Fibroblast of peridontal ligament (primary cell): Measurements from ENCODE around the gene DNAJA4.

Experiments used
- DNase-seq: peaks from one replicate; pipeline ENCODE4 v3.0.0-alpha.2; 2010; ENCODE audit errors: extremely low read depth

DNAJA4 gene

DNA sequence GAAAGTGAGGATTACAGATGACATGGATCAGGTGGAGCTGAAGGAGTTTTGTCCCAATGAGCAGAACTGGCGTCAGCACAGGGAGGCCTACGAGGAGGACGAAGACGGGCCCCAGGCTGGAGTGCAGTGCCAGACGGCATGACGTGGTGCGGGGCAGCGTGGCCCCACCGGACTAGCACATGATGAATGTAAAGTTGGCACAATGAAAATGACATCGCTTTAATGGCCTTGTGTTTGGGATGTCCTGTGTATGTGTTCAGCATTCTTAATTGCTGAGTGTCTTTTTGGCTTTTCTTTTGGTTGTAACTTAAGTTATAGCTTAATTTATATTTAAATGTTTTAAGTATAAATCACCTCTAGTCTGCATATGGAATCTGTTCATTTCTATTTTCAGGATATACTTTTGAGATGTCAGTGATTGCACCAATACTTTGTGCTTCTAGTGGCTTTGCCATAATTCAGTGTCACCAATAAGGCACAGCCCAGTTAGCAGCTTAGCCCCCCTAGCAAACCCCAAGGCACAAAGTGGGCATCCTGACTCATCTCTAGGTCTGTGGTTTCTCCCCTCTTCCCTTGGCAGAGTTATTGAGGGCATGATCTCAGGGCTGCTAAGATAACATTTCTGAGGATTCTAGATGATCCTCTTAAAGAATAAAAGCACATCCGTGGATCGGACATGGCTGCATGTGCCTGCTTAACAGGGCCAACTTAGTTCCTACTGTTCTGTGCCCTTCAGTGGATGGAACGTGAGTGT lies 16.1 kb downstream of the DNAJA4 start:
- DNase-seq, result peak; percentile 27

DNA sequence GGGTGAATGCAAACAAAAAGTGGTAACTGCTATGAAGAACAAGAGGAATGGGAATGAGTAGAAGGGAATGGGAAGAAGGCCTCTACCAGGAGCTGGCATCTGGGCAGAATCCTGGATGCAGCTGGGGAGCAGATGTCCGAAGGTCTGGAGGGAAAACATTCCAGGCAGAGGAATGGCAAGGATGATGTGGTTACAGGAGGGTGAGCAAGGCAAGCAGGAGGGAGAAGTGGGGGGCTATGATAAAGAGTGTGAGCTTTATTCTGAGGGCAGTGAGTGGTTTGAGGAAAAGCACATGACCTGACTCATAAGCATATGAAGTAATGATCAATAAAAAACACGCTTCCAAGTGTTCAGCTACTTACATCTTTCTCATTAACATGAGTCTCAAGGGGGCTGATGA lies 18.0 kb downstream of the DNAJA4 start:
- peak; percentile 86 for DNase-seq

GRCh38 chr15:78284758-78285157 lies 20.4 kb downstream of the DNAJA4 start:
- DNase-seq, result no peak

DNA sequence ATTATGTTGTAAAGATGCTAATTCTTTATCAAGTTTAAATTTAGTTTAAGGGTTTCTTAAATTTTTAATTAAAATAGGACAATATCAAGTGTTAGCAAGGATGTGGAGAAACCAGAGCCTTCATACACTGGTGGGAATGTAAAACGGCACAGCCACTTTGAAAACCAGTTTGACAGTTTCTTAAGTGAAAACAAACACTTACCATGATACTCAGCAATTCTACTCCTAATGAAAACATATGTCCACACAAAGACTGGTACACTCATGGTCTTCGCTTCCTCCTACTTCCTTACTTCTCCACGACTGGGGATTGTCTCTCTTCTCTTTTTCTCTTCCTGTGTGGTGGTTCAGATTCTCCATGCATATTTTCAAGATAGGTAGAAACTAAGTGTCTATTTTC lies 25.9 kb downstream of the DNAJA4 start:
- no peak for DNase-seq

GRCh38 chr15:78291052-78291451 lies 26.7 kb downstream of the DNAJA4 start:
- no peak for DNase-seq

- DNase-seq, result no peak
Measured at GRCh38 chr15:78291698-78292097, 27.3 kb downstream of the DNAJA4 start.

- DNase-seq, result no peak
Measured at GRCh38 chr15:78292219-78292618, 27.9 kb downstream of the DNAJA4 start.

DNA sequence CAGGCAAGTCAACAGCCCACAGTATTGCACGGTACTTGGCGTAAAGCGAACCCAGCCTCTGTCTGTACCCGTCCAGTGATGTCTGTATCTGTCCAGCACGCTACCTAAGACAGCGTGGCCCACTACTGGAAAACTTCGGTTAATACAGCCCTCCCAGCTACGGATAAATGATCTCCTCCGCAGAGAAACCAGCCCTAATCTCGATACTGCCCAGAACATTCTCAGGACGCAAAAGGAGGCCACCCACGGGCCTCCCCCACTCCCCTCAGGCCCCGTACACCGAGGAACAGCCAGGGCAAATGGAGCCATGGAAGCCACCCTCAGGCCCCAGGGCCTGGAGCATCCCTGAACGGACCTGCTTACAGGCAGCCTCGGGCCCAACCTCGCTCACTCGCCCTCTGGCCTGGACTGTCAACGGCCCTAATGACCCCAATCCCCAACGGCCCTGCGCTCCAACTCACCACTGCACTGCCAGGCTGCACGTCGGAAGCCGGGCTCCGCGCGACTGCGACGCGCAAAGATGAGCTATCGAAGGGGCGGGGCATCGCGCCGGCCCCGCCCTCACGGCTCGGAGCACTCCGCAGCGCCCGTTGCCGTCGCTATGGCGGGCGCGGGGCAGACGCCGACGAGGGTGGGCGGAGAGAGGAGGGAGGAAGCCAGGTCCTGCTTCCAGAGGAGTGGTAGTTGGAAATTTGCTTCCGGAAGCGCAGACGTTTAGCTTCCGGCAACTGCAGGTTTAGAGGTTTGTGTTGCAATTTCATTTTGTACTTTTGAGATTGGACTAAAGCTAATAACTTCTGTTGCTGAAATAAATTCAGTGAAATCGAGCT lies 35.0 kb downstream of the DNAJA4 start, which contains the start of gene SKIC8:
SKIC8 (minus strand) TSS at position 509 of the 830 bp plus-strand sequence. CDS start 3,923 bp downstream, outside the sequence.
- DNase-seq, result peak; percentile 86

DNA sequence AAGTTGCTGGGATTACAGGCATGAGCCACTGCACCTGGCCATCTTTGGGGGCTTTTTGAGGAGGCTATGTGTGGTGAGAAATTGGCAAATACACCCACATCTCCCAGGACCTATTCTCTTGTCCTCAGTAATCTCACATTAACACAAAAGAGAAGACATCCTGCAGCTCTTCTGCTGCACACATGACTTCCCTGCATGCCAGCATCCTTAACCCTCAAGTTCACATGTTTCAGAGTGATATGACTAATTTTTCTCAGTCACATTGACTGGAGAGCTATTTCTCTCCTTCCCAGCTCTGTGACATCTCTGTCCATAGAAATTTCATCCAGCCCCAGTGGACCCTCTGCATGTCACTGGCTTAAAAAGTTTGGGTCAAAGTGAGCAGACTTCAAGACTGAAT lies 37.0 kb downstream of the DNAJA4 start:
- DNase-seq, result no peak

DNA sequence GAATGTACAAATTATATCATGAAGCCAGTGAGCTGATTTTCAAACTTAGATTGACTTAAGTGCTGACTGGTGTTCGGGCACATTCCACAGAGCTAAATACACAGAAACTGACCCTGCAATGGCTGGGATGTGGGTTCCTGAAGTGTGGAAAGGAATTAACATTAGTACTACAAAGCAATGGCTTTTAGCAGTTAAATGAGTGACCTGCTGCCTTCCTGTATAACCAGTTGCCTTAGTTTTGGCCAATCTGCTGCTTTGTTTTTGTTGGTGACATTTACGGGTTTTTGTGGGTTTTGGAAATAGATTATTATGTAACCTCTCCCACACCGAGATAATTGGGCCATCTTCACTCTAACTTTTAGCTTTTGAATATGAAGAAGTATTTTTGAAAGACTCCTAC lies 37.5 kb downstream of the DNAJA4 start:
- peak; percentile 30 for DNase-seq

GRCh38 chr15:78302579-78303312 lies 38.4 kb downstream of the DNAJA4 start:
- DNase-seq, result peak; percentile 95

DNA sequence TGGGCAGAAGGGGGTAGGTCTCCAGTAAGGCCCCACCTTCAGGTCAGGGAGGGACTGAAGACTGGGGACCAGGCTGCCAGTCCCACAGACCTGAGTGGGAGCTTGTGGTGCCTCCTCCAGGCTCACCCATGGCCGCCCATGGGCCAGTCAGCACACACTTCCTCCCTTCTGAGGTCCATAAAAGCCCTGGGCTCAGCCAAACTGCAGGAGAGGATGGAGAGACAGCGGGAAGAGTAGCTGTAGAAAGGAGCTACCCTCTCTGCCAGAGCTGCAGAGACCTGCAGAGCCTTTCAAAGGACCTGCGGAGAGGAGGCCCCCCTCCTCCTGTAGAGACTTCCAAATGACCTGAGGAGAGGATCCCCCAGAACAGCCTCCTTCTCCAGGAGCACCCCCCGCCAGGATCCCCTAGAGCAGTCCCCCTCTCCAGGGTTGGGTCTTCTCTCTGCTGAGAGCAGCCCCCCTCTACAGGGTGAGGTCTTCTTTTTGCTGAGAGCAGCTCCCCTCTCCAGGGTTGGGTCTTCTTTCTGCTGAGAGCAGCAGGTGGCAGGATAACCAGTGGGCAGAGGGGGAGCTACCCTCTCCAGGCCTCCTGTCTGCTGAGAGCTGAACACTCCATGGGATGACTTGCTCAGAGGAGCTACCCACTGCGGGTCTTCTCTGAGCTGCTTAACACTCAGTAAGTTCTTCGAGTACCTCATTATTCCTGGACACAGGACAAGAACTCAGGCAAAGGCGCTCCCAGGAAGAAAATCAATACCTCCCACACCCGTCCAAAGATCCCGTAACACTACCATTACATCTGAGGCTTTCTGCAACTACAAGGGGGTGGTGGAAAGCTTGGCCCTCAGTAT lies 40.1 kb downstream of the DNAJA4 start:
- no peak for DNase-seq

DNA sequence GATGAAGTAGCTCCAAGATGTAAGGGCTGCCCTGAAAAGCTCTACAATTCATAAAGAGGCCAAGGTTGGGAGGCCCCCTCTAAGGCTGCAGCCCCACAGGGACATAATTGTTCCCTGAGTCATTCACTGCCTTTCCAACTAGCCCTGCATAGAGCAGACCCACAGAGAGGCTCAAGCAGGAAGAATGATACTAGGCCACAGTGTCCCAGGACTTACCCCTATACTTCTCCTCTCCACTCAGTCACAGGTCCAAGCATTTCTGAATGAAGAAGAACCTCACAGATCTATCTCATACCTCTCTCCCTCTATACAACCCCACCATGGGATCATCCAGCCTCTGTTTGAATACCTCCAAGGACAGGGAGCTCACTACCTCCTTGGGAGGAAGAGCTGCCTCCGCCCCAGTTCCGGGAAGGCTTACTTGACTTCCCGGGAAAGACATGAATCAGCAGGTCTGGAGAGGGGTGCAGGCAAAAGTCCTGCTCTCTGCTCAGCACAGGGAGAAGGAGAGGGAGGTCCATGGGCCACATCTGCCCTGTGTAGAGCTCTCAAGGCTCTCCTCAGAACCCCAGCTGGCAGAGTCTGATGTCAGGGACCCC lies 41.9 kb downstream of the DNAJA4 start:
- DNase-seq, result peak; percentile 82

GRCh38 chr15:78307976-78308375 lies 43.6 kb downstream of the DNAJA4 start:
- DNase-seq, result no peak

DNA sequence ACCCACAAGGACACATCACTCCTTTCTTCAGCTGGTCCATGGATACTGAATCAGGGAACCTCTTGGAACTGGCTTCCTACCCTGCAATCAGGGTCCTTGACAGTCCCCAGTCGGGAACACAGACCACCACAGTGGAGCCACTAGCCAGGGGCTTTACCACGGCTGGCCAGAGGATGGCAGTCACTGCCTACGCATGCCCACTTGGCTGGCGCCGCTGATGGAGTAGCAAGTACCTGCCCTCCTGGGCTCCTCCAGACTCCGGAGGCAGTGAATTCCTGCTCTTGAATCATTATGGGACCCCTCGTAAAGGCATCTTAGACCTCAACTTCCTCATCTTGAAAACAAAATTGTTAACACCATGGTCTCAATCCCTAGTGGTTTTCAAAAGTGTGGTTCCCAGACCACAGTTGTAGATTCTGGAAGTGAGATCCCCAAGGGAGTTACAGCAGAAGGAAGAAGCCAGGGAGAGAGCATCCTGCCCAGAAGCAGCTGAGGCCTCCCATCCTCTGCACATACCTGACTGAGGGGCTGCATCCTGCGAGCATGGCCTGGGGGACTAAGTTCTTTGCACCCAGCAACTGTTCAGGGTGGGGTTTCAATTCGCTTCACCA lies 44.2 kb downstream of the DNAJA4 start:
- DNase-seq, result peak; percentile 63

DNA sequence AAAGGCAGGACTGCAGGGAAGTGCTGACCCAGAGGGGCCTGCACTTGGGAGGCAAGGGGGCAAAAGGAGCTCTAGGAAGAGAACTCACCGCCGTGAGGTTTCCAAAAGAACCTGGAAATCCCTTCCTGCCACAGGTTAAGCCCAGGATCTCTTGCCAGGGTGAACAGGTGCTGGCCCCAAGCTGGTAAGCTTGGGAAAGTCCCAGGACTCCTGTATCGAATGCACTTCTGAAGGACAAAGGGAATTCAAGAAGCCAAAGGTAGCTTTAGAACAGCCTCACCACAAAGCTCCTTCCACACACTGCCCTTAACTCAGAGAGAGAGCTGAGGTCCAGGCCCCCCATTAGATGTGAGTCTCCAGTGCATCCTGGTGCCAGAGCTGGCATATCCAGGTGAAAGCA lies 46.9 kb downstream of the DNAJA4 start:
- DNase-seq, result no peak

DNA sequence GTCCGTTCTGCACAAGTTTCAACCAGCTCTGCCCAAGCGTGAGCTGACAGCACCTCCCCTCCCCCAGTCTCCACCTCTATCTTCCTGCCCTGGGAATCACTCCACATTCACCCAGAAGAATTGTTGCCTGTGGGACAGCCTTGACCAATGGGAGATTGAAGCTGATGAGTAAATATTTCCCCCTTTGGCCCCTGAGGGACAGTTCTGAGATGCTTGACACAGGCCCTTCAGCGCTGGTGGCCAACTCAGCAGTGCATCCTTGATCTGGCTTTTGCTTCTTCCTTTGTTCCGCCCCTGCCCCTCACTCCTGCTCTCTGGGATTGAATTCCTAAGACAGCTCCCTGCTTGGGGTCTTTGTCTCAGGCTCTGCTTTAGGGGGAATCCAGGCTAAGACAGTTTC lies 48.2 kb downstream of the DNAJA4 start:
- no peak for DNase-seq

DNA sequence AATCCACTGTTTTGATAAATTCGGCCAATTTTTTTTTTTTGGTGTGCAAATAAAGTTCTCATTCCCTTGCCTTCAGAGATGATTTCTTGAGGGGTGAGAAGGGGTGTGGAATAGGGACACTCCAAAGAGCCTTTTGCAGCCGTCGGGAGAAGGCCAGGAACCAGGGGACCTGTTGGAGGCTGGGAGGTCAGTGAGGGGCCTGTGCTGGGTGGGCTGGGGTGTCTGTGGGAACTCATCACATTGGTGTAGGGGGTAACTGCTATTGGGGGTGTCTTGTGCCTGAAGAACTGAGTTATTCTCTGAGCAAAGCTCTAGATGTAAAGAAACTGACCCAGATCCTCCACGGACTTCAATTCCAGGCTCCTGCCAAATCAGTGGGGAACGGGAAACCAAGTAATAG lies 48.6 kb downstream of the DNAJA4 start:
- DNase-seq, result no peak

DNA sequence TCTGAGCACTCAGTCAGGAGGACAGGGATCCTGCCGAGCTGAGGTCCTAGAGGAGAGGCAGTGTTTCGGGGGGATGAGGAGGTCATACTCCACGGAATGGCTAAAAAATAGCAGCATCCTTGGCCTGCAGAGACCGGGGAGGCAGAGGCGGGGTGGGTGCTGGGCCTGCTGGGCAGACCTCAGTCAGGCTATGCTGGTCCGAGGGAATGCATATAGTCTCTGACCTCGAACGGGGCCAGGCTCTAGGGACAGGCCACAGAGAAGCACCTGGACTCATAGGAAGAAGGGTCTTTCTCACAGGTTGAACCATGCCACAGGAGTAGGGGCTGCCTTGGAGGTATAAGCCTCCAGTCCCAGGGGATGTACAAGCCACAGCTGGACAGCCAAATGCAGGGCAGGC lies 49.0 kb downstream of the DNAJA4 start:
- no peak for DNase-seq

DNA sequence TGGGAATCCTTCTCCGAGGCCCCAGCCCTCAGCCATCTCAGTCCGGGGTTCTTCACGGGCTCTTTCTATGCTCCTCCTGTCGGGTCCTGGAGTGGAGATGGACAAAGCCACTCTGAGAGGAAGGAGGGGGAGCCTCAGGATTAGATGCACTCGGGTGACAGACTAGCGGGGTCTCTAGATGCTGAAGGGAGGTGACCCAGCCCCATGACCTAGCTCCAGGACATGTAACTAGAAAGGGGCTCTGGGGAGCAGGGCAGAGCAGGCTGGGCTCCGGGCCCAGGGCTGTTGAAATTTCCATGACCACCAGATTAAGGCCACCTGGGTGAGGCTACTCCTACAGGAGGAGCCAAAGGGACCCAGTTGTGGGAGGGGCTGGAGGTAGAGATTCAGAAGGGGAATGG lies 49.8 kb downstream of the DNAJA4 start:
- no peak for DNase-seq
